Duodenal mucosa (tissue), 2 donors: ENCODE measurements around the gene MRTO4.
"Not testable (repeated sequence)": the region's sequence is repeated elsewhere in the genome, so short reads cannot be mapped to it uniquely, and the experiment has no call there.

Experiments used
- H3K27ac ChIP-seq: one replicate; pipeline ENCODE4 v1.7.0; 2013; ENCODE audit warnings: low read depth, low read length
- H3K27me3 ChIP-seq, 2 donors: one replicate each; pipeline ENCODE4 v1.7.0; 2013; ENCODE audit warnings: low read length in 2 of 2, control low read depth in 1 of 2; ENCODE audit not compliant: insufficient read depth in 2 of 2, control insufficient read depth in 1 of 2
- H3K36me3 ChIP-seq, 2 donors: one replicate each; pipeline ENCODE4 v1.7.0; 2013; ENCODE audit warnings: low read length in 2 of 2, control low read depth in 1 of 2; ENCODE audit not compliant: insufficient read depth in 2 of 2, control insufficient read depth in 1 of 2
- H3K4me1 ChIP-seq, 2 donors: one replicate each; pipeline ENCODE4 v1.7.0; 2013; ENCODE audit warnings: low read length in 2 of 2, control low read depth in 1 of 2; ENCODE audit not compliant: insufficient read depth in 2 of 2, control insufficient read depth in 1 of 2
- H3K4me3 ChIP-seq, 2 donors: one replicate each; pipeline ENCODE4 v1.7.0; 2013; ENCODE audit warnings: low read length in 2 of 2, low read depth in 1 of 2
- H3K9ac ChIP-seq, 2 donors: one replicate each; pipeline ENCODE4 v1.7.0; 2013; ENCODE audit warnings: low read length in 2 of 2, low read depth in 1 of 2
- H3K9me3 ChIP-seq, 2 donors: one replicate each; pipeline ENCODE4 v1.7.0; 2013; ENCODE audit warnings: low read length in 2 of 2, control low read depth in 1 of 2; ENCODE audit not compliant: control insufficient read depth in 1 of 2

The MRTO4 gene

DNA sequence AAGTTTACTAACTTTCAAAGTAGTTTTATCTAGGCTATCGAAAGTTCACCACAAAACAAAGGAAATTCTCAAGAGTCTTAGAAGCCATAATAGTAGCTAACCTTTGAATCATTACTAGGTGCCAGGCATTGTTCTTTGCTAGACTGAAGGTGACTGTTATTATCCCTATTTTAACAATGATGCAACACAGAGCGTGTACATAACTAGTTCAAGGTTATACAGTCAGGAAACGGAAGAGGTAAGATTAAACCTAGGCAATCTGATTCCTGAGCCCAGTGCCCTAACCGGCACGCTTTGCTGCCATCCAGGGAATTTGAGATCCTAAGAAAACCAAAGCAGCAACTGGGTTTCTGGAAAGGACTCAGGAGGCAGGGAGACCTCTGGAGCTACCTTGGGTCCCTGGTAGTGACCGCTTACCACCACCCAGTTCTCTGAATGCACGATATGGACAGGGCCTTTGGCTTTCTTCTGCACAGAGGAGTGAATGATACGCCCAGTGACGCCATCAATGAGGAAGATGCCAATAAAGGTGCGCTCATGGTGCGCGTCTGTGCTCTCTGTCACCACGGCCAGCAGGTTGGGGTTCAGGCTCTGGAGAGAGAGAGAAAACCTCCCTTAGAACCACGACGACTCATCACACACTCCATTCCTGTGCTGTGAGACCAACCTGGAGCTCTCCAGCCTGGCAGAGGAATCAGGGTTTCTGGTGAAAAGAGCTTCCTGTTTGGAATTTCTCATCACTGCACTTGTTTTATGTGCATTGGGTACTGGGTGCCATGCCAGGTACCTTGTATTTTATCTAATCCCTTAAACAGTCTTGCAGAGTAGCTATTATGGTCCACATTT, 28.4 kb upstream of the MRTO4 start:
- Histone ChIP-seq H3K4me3 (no peak overlapping the region), H3K27me3 (no peaks in the 10 kb centered on the region), H3K4me1 (no peaks in the 10 kb centered on the region), H3K36me3 (peaks cover 41 to 91% of the 10 kb centered on the region in 2 donors), H3K27ac (no peak overlapping the region), H3K9ac (no peak overlapping the region), H3K9me3 (no peaks in the 10 kb centered on the region)

DNA sequence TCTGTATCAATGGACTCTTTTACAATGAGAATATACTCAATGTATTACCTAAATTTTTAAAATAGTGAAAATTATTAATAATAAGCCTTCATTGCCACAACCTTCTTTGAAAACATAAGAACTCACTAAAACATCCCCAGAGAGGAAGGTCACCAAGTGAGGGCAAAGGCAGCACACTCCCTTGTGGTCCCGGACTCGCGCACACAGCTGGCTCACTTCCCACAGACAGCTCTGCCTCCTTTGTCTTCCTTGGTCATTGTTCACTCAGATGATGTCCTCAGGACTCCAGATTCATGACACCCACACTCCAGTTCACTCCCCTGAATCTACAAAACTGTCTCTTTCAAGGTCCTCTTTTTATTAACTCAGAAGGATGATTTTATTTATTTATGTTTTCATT, 22.4 kb upstream of the MRTO4 start:
- Histone ChIP-seq H3K27me3 (no peaks in the 10 kb centered on the region), H3K36me3 (peaks cover 40 to 85% of the 10 kb centered on the region in 2 donors), H3K27ac (no peak overlapping the region)

DNA sequence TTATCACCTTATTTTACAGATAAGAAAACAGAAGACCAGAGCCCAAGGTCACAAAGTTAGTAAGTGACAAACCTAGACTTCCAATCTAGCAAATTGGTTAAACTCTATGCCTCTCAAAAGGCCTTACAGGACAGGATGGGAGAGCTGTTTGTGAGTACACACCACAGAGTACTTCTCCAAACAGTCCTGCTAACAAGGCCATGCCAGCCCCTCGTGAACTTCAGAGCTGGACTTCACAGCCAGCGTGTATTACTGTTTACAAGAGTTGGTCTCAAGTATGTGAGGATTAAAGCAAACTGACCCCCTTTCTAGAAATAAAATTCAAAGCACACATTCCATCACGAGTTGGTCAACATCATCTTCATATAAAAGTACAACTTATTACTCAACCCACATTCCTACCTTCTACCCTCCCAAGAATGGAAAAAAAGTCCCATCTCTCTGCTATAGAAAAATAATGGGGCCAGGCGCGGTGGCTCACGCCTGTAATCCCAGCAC, 21.7 kb upstream of the MRTO4 start:
- no peaks in the 10 kb centered on the region for H3K9me3 ChIP-seq
- H3K4me3 ChIP-seq = no peak overlapping the region
- H3K9ac ChIP-seq = no peak overlapping the region
- H3K4me1 ChIP-seq = no peaks in the 10 kb centered on the region
- no peak overlapping the region for H3K27ac ChIP-seq
- peaks cover 40 to 84% of the 10 kb centered on the region in 2 donors for H3K36me3 ChIP-seq
- no peaks in the 10 kb centered on the region for H3K27me3 ChIP-seq

More for the DNA sequence above, 22.4 kb upstream of the MRTO4 start:
- Histone ChIP-seq H3K9ac (no peak overlapping the region), H3K4me1 (no peaks in the 10 kb centered on the region), H3K4me3 (no peak overlapping the region), H3K9me3 (no peaks in the 10 kb centered on the region)

DNA sequence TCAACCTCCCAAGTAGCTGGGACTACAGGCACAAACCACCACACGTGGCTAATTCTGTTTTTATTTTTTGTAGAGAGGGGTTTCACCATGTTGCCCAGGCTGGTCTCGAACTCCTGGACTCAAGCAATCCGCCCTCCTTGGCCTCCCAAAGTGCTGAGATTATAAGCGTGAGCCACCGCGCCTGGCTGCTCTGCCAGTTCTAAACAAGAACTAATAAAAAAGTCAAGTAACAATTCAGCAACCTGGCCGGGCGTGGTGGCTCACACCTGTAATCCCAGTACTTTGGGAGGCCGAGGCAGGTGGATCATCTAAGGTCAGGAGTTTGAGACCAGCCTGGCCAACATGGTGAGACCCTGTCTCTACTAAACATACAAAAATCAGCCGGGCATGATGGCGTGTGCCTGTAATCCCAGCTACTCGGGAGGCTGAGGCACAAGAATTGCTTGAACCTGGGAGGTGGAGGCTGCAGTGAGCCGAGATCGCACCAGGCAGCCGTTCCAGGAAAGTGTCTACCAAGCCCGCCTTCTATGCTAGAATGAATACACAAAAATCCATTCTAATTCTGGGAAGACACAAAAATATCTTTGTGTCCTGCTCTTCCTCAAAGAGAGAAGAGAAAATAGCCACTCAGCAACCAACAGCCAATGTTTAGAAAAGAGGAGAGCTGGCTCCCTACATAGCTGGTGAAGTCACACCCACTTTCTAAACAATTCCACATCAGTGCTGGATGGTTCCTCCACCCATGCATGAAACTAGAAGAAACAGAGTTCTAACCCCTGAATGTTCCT, 19.7 kb upstream of the MRTO4 start:
- not testable (repeated sequence) for H3K4me3 ChIP-seq, H3K27me3 ChIP-seq, H3K27ac ChIP-seq, H3K9ac ChIP-seq, H3K9me3 ChIP-seq, H3K4me1 ChIP-seq
- H3K36me3 ChIP-seq = peaks cover 37 to 68% of the 10 kb centered on the region in 2 donors

DNA sequence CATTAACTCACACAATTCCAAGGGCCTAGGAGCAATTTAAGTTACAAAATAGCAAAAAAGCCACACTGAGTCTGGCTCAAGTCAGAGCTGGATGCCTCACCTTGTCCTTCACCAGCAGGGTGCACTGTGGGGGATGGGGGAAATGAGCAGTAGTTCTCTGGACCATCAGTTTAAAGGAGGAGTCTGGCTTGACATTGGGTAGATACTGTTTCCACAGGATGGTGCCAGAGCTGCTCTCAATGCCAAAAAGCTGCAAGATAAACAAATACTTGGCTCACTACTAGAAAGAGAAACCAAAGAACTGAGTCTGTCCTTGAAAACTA, 19.1 kb upstream of the MRTO4 start:
- peaks cover 43 to 69% of the 10 kb centered on the region in 2 donors for H3K36me3 ChIP-seq

DNA sequence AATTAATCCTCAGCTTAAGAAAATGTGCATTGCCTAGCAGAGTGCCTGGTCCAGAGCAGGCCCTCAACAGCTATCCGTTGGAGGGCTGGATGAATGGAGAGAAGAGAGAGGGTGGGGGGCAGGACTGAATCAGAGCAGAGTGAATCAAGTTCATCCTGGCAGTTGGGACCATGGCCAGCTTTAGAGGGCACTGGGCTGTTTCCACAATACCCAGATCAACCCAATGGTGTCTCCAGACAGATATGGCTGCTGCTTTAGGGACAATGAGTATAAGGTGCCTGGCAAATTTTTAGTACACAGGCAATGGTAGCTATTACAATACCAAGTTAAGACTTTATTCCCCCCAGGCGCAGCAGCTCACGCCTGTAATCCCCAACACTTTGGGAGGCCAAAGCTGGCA, 17.4 kb upstream of the MRTO4 start:
- H3K27ac ChIP-seq = no peak overlapping the region
- no peak overlapping the region for H3K4me3 ChIP-seq
- H3K4me1 ChIP-seq = no peaks in the 10 kb centered on the region
- H3K9ac ChIP-seq = no peak overlapping the region
- H3K27me3 ChIP-seq = no peaks in the 10 kb centered on the region
- H3K9me3 ChIP-seq = no peaks in the 10 kb centered on the region
- peaks cover 52 to 76% of the 10 kb centered on the region in 2 donors for H3K36me3 ChIP-seq

More for the DNA sequence above, 19.1 kb upstream of the MRTO4 start:
- no peaks in the 10 kb centered on the region for H3K4me1 ChIP-seq
- H3K4me3 ChIP-seq = no peak overlapping the region
- H3K9ac ChIP-seq = no peak overlapping the region
- H3K27ac ChIP-seq = no peak overlapping the region
- no peaks in the 10 kb centered on the region for H3K27me3 ChIP-seq
- no peaks in the 10 kb centered on the region for H3K9me3 ChIP-seq

DNA sequence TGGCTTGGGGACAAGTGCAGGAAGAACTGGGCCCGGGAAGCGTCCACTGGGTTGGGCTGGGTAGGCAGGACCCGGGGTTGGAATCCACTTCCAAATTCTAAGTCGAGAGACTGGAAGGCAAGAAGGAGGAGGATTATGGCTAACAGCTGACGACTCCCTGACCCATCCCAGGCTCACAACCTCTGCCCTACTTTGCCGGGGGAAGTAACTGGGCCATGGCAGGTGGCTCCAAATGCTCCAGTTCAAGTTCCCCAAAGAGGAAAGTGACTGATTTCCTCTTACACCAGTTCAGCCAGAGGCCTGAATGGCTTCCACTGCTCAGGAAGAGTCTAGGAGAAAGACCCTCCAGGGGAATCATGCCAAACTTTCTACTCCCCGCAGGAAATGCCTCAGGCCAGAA, 11.7 kb upstream of the MRTO4 start:
- no peaks in the 10 kb centered on the region for H3K27me3 ChIP-seq
- peaks cover 62 to 79% of the 10 kb centered on the region in 2 donors for H3K36me3 ChIP-seq
- H3K9me3 ChIP-seq = no peaks in the 10 kb centered on the region
- no peak overlapping the region for H3K9ac ChIP-seq
- H3K27ac ChIP-seq = no peak overlapping the region
- H3K4me3 ChIP-seq = no peak overlapping the region
- H3K4me1 ChIP-seq = no peaks in the 10 kb centered on the region

DNA sequence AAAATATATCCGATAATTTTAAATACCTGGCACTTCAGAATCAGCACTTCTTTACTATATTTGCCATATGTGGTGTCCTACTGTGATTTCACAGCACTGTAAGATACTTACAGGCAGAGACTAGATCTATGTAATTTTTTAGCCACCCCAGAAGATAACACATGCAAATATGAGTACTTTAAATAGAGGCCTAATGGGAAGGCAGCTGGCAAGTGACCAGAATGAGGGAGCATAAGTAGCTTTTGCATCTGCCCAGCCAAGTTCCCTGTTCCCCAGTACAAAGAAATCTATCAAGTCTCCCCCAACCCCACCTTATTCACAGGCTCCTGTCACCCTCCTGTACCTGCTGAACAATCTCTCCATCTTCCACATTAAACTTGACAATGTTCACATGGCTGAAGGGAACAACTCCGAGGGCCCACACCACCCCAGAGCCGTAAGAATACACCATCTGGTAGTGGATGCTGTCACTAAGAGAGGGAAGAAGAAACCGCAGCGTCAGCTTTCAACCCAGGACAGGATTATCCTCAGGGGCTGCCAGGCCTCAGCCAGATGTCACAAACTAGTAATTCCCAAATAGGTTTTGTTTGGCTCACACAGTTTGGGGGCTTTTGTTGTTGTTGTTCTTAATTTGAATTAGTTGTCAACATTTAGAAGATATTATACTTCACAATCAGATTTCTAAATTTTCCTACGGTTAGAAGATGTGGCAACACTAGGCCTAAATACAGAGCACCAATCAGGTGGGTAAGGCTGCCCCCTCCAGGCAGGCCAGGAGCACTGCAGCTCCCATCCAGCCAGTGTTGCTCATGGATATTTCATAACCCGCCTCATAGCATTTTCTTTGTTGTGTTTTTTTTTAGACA, 10.7 kb upstream of the MRTO4 start:
- Histone ChIP-seq H3K27me3 (no peaks in the 10 kb centered on the region), H3K9me3 (no peaks in the 10 kb centered on the region), H3K4me1 (no peaks in the 10 kb centered on the region), H3K9ac (no peak overlapping the region), H3K27ac (no peak overlapping the region), H3K4me3 (no peak overlapping the region), H3K36me3 (peaks cover 62 to 79% of the 10 kb centered on the region in 2 donors)

DNA sequence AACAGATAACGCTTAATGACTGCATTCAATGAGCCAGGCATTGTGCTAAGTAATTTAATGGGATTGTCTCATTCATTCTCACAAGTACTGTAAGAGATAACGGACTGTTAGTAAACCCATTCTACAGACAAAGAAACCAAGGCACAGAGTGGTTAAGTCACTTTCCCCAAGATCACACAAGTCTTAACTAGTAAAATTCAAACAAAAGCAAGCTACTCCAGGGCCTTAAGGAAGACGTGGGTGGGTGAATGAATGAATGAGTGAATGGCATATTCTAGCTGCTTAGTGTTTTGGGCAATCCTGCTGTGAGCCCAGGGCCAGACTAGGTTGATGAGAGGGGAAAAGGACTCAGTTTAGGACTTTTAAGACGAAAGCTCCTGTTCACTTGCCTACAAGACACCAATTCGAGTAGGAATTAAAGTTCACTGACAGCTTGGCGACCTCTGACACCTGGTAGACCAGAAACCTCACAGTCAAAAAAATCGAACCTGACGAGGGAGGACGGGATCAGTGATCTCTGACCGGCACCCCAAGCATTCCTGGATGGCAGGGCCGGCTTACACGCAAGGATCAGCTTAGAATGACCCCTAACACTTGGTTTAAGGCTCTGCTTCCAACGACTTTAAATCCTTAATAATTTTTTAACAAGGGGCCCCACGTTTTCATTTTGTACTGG, 838 bp upstream of the MRTO4 start:
- Histone ChIP-seq H3K4me1 (peaks cover 22 to 29% of the 10 kb centered on the region in 2 donors), H3K27ac (no peak overlapping the region), H3K9me3 (no peaks in the 10 kb centered on the region), H3K36me3 (peaks cover 0 to 5% of the 10 kb centered on the region in 2 donors), H3K4me3 (peak overlapping the region; percentile 82 to 100), H3K27me3 (no peaks in the 10 kb centered on the region), H3K9ac (peak overlapping the region; percentile 67 to 77)
